AG09319 (cell line): ENCODE data around the gene IL12RB2.

Experiments
- DNase-seq: peaks from one replicate; pipeline ENCODE4 v3.0.0-alpha.2; 2010; ENCODE audit warnings: low read depth; ENCODE audit errors: extremely low read depth
- TF ChIP-seq, protein P1 (sequence below): IDR thresholded peaks from 2 replicates; pipeline ENCODE4 v1.5.1; 2011; ENCODE audit warnings: low read depth, mild to moderate bottlenecking, inconsistent platforms, low read length, moderate library complexity

The IL12RB2 gene

DNA sequence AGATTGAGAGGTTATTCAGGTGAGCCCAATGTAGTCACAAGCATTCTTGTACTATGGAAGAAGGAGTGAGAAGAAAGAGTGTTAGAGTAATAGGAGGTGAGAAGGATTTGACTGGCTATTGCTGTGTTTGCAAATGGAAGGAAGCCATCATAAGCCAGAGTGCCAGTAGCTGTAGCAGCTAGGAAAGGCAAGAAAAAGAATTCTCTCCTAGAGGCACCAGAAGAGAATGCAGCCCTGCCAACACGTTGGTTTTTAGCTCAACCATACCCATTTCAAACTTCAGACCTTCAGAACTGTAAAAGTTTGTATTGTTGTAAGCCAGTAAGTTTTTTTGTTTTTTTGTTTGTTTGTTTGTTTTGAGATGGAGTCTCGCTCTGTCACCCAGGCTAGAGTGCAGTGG lies 8.9 kb upstream of the IL12RB2 start:
- TF ChIP-seq, protein P1, sequence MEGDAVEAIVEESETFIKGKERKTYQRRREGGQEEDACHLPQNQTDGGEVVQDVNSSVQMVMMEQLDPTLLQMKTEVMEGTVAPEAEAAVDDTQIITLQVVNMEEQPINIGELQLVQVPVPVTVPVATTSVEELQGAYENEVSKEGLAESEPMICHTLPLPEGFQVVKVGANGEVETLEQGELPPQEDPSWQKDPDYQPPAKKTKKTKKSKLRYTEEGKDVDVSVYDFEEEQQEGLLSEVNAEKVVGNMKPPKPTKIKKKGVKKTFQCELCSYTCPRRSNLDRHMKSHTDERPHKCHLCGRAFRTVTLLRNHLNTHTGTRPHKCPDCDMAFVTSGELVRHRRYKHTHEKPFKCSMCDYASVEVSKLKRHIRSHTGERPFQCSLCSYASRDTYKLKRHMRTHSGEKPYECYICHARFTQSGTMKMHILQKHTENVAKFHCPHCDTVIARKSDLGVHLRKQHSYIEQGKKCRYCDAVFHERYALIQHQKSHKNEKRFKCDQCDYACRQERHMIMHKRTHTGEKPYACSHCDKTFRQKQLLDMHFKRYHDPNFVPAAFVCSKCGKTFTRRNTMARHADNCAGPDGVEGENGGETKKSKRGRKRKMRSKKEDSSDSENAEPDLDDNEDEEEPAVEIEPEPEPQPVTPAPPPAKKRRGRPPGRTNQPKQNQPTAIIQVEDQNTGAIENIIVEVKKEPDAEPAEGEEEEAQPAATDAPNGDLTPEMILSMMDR, result no peak
- no peak for DNase-seq

DNA sequence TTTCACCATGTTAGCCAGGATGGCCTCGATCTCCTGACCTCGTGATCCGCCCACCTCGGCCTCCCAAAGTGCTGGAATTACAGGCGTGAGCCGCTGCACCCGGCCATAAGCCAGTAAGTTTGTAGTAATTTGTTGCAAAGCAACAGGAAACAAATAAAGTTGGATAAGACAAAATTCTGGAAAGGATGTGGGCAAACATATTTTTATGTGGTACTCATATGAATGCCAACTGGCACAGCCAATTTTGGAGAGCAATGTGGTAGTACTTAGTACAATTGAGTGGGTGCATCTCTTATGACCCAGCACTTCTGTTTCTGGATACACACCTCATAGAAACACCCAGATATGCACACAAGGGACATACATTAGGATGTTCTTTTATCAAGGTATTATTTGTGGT lies 8.4 kb upstream of the IL12RB2 start:
- TF ChIP-seq, protein P1, result no peak
- DNase-seq, result no peak

DNA sequence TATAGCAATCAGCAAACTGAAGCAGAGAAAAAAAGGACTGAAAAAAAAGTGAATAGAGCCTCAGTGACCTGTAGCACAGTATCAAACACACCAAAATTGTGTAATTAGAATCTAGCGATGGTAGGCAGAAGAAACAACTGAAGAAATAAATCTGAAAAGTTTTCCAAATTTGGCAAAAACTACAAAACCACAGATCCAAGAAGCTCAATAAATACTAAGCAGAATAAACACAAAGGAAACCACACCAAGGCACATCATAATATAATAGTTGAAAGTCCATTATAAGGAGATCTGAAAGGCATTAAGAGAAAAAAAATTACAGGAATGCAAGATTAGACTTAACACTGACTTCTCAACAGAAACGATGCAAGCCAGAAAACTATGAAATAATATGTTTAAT lies 7.1 kb upstream of the IL12RB2 start:
- DNase-seq, result no peak
- TF ChIP-seq, protein P1, result no peak

DNA sequence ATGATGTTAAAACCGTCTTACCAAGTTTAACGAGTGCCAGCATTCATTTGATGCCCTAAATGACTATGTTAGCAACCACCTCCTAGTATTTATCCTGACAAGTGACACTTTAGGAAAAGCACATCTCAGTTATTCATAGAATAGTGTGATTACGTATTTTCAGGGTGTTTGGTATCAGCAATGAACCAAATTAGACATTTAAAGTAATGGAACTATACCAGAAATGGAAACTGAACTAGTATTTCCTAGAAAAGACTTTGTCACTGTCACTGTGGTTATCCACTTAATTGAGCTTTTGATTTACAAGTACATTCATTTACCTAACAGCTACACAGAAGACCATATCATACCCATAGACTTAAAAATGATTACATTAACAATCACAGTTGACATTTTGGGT lies 3.6 kb upstream of the IL12RB2 start:
- no peak for DNase-seq
- TF ChIP-seq, protein P1, result no peak

DNA sequence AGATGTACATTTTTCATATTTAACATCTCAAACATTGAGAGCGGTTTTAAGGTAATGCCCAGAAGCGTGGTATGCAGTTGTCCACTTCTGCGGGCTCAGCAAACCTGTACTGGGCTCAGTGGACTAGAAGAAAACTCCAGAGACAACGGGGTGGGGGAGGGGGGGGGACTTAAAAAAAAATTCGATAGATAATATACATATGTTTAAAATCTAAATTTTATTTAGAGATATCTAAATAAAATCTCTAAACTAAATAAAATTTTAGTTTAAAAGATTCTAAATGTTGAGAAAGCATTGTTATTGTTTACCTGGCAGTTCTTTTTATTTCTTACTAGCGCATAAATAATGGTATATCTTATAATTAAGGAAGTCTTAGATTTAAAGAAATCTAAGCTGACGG lies 1.1 kb upstream of the IL12RB2 start:
- no peak for DNase-seq

DNA sequence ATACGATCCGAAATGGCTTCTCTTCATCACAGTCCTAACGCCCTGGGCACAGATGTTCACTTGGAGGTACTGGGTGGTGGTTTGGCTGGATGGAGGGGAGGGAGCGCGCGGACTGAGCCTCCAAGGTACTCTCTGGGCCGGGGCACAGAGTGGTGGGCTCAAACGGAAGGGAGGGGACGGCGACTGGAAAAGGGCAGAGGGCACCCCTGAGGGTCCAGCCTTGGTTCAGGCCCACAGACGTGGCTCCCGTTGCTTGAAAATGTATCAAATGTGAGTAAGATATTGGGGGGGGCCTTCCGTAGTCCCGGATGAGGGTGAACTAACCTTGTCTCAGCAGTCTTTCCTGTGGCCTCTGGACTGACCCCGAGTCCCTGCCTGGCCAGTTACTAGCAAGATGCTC lies 463 bp downstream of the IL12RB2 start:
- no peak for DNase-seq
- TF ChIP-seq, protein P1, result no peak

More for the DNA sequence above, 1.1 kb upstream of the IL12RB2 start:
- TF ChIP-seq, protein P1, result no peak

DNA sequence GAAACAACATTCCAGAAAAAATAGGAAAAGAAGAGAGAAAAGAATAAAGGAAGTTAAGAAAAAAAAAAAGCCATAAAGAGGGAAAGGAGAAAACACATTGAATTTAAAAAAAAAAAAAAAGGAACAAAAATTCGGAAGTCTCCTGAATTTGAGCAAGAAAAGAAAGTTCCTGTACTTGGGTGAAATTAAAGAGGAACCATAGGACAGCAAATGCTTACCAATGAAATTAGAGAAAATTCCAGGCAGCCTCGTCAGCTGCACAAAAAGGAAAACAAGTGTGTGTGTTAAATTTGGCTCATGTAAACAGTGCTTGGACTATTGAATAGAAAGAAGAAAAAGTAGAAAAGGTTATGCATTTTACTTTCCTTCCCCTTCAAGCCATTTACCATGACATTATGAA lies 4.9 kb downstream of the IL12RB2 start:
- TF ChIP-seq, protein P1, result no peak
- no peak for DNase-seq
